AG04450 (cell line): Measurements from ENCODE around the gene CCR3. TPM values are rescaled to one million over a fixed set of nuclear protein-coding genes. Genes with fewer than 3 reads are reported as not detected.

Source experiments
- CTCF ChIA-PET: fragments of 300-600, 350-600 bp; formaldehyde crosslinking; extraction: SDS; loops from one replicate; lab custom pipeline; 2022; ENCODE audit warnings: antibody characterized with exemption, inconsistent platforms; lab: Charles Lee
- POLR2A ChIA-PET: fragments of 350-600 bp; formaldehyde crosslinking; extraction: SDS; loops from one replicate; lab custom pipeline; 2021; ENCODE audit warnings: antibody characterized with exemption, inconsistent platforms; lab: Yijun Ruan, JAX
- DNase-seq: peaks from one replicate; pipeline ENCODE4 v3.0.0-alpha.2; 2011; ENCODE audit warnings: low read depth, low spot score
- H3K27ac ChIP-seq: one replicate; pipeline ENCODE4 v1.5.1; 2012; ENCODE audit warnings: low read depth, low read length, control low read depth
- H3K27me3 ChIP-seq: one replicate; pipeline ENCODE4 v1.6.0; 2012; ENCODE audit warnings: low read length; ENCODE audit not compliant: control insufficient read depth, insufficient read depth
- H3K4me3 ChIP-seq: 2 replicates; pipeline ENCODE4 v1.5.1; 2011; ENCODE audit warnings: mild to moderate bottlenecking, low read depth, low read length, control low read depth
- H3K9me3 ChIP-seq: 2 replicates; pipeline ENCODE4 v1.5.1; 2012; ENCODE audit warnings: low read length; ENCODE audit not compliant: control insufficient read depth, insufficient read depth
- CTCF ChIP-seq: IDR thresholded peaks from 2 replicates; pipeline ENCODE4 v1.5.1; 2011; ENCODE audit warnings: low read depth, low read length, control low read depth, inconsistent platforms
- polyA plus RNA-seq: library from polyadenylated mRNA; depleted of rRNA; stranded (reverse); fragments of >200 nt; gene quantifications from 2 replicates; pipeline ENCODE4 v1.2.3, GENCODE V29; 2011

Gene CCR3
- polyA plus RNA-seq, 1 experiment = not detected

GRCh38 chr3:46221391-46221790 is 20.9 kb upstream of the CCR3 start:
- DNase-seq = no peak
- Histone ChIP-seq H3K27ac (no peak overlapping the region), H3K9me3 (no peaks in the 10 kb centered on the region), H3K4me3 (no peak overlapping the region), H3K27me3 (no peaks in the 10 kb centered on the region)
- POLR2A ChIA-PET = no interaction called here
- CTCF ChIA-PET = no interaction called here
- TF ChIP-seq CTCF = no peak

GRCh38 chr3:46221938-46222337 is 20.3 kb upstream of the CCR3 start:
- no peaks in the 10 kb centered on the region for H3K9me3 ChIP-seq
- no peak overlapping the region for H3K27ac ChIP-seq
- H3K4me3 ChIP-seq = no peak overlapping the region
- no peak for DNase-seq
- CTCF ChIA-PET = no interaction called here
- no peaks in the 10 kb centered on the region for H3K27me3 ChIP-seq
- no peak for TF ChIP-seq CTCF
- POLR2A ChIA-PET = no interaction called here

GRCh38 chr3:46222435-46223161 is 19.7 kb upstream of the CCR3 start:
- Histone ChIP-seq H3K9me3 (no peaks in the 10 kb centered on the region), H3K27me3 (no peaks in the 10 kb centered on the region), H3K27ac (no peak overlapping the region), H3K4me3 (no peak overlapping the region)
- no peak for TF ChIP-seq CTCF
- DNase-seq = no peak
- ChIA-PET CTCF (no interaction called here), POLR2A (no interaction called here)

- POLR2A ChIA-PET = no interaction called here
- Histone ChIP-seq H3K27me3 (peaks cover 5% of the 10 kb centered on the region), H3K27ac (no peak overlapping the region), H3K9me3 (no peaks in the 10 kb centered on the region), H3K4me3 (no peak overlapping the region)
- DNase-seq = no peak
- no peak for TF ChIP-seq CTCF
- CTCF ChIA-PET = no interaction called here
These were observed 13.7 kb upstream of the CCR3 start for GRCh38 chr3:46228260-46229242.

- no peak overlapping the region for H3K4me3 ChIP-seq
- no peak overlapping the region for H3K27ac ChIP-seq
- H3K27me3 ChIP-seq = peaks cover 5% of the 10 kb centered on the region
- CTCF ChIA-PET = no interaction called here
- no peaks in the 10 kb centered on the region for H3K9me3 ChIP-seq
- POLR2A ChIA-PET = no interaction called here
- no peak for TF ChIP-seq CTCF
- no peak for DNase-seq
These were observed 10.9 kb upstream of the CCR3 start for GRCh38 chr3:46231323-46231722.
